ENCODE data around the gene RALGAPA2. TPM values are rescaled to one million over a fixed set of nuclear protein-coding genes. Genes with fewer than 3 reads are reported as not detected.

RALGAPA2 gene
- total and polyA plus RNA-seq, 2 donors (not counting 1 experiment from before 2014, with no cell fraction given) = 1.2 to 7.6 TPM

DNA sequence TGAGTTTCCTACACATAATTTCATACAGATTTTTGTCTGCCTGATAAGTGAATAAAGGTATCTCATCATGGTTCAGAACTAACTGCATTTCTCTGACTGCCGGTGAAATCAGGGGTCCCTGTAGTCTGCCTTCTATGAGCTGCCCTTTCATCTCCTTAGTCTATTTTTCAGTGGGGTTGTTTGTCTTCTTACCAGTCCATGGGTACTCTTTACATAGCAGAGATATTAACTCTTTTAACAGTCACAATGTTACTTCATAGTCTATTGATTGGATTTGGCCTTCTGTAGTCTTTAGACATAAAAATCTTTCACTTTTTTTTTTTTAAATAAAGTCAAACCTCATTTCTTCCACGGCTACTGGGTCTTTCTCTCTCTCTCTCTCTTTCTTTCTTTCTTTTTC is 79.8 kb downstream of the RALGAPA2 start:
- no peaks in the 10 kb centered on the region for H3K9me3 ChIP-seq (ENCODE audit: control insufficient read depth, insufficient read depth, low read depth, low read length)
- no peak overlapping the region for H3K4me3 ChIP-seq (replicated peaks in 1 of 4; ENCODE audit: control extremely low read depth in 1 of 4, insufficient read depth in 1 of 4, low read depth in 3 of 4, low read length in 4 of 4)
- H3K27ac ChIP-seq (ENCODE audit: insufficient read depth, low read length) = no peak overlapping the region
- no peaks in the 10 kb centered on the region for H4K20me1 ChIP-seq (ENCODE audit: control insufficient read depth, extremely low read depth, insufficient read depth, low read length)
- no peak overlapping the region for H3K4me2 ChIP-seq (ENCODE audit: extremely low read depth, insufficient read depth, low read length)
- H3K79me2 ChIP-seq (ENCODE audit: control insufficient read depth, insufficient read depth, low read length) = no peaks in the 10 kb centered on the region
- H3K4me1 ChIP-seq (ENCODE audit: control insufficient read depth, extremely low read depth, insufficient read depth, low read length) = no peaks in the 10 kb centered on the region
- no peak overlapping the region for H2AFZ ChIP-seq (ENCODE audit: low read length)
- no peak for TF ChIP-seq EZH2 (IDR thresholded peaks at IDR 0.05; ENCODE audit: low read length, missing control alignments)
- TF ChIP-seq, protein P1, sequence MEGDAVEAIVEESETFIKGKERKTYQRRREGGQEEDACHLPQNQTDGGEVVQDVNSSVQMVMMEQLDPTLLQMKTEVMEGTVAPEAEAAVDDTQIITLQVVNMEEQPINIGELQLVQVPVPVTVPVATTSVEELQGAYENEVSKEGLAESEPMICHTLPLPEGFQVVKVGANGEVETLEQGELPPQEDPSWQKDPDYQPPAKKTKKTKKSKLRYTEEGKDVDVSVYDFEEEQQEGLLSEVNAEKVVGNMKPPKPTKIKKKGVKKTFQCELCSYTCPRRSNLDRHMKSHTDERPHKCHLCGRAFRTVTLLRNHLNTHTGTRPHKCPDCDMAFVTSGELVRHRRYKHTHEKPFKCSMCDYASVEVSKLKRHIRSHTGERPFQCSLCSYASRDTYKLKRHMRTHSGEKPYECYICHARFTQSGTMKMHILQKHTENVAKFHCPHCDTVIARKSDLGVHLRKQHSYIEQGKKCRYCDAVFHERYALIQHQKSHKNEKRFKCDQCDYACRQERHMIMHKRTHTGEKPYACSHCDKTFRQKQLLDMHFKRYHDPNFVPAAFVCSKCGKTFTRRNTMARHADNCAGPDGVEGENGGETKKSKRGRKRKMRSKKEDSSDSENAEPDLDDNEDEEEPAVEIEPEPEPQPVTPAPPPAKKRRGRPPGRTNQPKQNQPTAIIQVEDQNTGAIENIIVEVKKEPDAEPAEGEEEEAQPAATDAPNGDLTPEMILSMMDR (conservative IDR thresholded peaks at IDR 0.05 in 1 of 2, IDR thresholded peaks at IDR 0.05 in 1 of 2; ENCODE audit: low read depth in 1 of 2, low read length in 2 of 2) = no peak
- DNase-seq (ENCODE audit: low read depth in 2 of 2) = no peak
- no peak overlapping the region for H3K9ac ChIP-seq (ENCODE audit: insufficient read depth, low read length)
- H3K36me3 ChIP-seq (ENCODE audit: control insufficient read depth, insufficient read depth, low read length) = no peaks in the 10 kb centered on the region
- H3K27me3 ChIP-seq (ENCODE audit: control insufficient read depth, insufficient read depth, low read length) = no peaks in the 10 kb centered on the region

DNA sequence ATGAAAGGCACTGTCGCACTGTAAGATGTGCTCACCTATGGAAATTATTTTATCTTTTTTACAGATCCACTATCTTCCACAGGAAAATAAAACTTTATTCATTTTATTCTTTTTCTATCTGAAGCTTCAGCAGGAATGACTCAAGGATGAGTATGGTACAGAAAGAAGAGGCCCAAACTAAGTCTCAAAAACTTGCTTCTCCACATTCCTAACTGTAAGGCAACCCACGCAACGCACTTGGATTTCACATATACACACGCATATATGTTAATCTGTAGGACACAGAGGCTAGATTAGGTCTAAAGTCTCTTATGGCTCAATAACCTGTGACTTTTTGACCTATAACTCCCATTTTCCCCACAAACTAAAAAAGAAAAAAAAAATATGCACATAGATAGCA is 81.9 kb downstream of the RALGAPA2 start:
- H3K27me3 ChIP-seq (ENCODE audit: control insufficient read depth, insufficient read depth, low read length) = no peaks in the 10 kb centered on the region

DNA sequence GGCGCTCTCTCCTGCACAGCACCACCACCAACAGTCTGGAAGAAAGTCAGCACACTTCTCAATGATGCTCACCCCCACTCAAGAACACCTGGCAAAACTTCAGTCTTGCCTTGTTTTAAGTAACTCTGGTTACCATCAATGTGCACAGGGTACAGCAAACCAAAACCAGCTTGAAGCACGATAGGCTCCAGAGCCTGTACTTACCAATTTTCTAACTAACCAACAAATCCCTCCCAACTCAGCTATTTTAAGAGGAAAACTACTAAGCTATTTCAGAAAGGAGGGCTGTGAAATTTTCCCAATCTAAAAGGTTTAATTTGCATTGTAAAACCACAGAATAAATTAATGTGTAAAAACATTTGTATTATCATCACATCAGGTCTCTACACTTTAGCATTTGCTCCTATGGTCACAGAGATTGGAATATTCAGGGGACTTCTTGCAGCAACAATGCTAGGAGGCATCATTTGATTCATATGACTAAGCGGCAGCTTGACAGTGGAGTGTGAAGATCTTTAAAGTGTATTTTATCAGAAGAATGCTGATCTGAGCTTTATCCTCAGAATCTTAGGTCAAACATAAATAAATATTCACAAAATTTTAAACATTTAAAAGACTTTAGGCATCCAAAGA is 82.8 kb downstream of the RALGAPA2 start:
- Histone ChIP-seq H3K4me2 (ENCODE audit: extremely low read depth, insufficient read depth, low read length) (no peak overlapping the region), H3K4me3 (replicated peaks in 1 of 4; ENCODE audit: control extremely low read depth in 1 of 4, insufficient read depth in 1 of 4, low read depth in 3 of 4, low read length in 4 of 4) (no peak overlapping the region), H3K79me2 (ENCODE audit: control insufficient read depth, insufficient read depth, low read length) (no peaks in the 10 kb centered on the region), H4K20me1 (ENCODE audit: control insufficient read depth, extremely low read depth, insufficient read depth, low read length) (no peaks in the 10 kb centered on the region), H3K9me3 (ENCODE audit: control insufficient read depth, insufficient read depth, low read depth, low read length) (no peaks in the 10 kb centered on the region), H3K27ac (ENCODE audit: insufficient read depth, low read length) (no peak overlapping the region), H3K36me3 (ENCODE audit: control insufficient read depth, insufficient read depth, low read length) (no peaks in the 10 kb centered on the region), H3K27me3 (ENCODE audit: control insufficient read depth, insufficient read depth, low read length) (no peaks in the 10 kb centered on the region), H3K9ac (ENCODE audit: insufficient read depth, low read length) (no peak overlapping the region), H2AFZ (ENCODE audit: low read length) (no peak overlapping the region), H3K4me1 (ENCODE audit: control insufficient read depth, extremely low read depth, insufficient read depth, low read length) (no peaks in the 10 kb centered on the region)
- TF ChIP-seq, protein P1 (conservative IDR thresholded peaks at IDR 0.05 in 1 of 2, IDR thresholded peaks at IDR 0.05 in 1 of 2; ENCODE audit: low read depth in 1 of 2, low read length in 2 of 2) = no peak
- no peak for TF ChIP-seq EZH2 (IDR thresholded peaks at IDR 0.05; ENCODE audit: low read length, missing control alignments)
- DNase-seq (ENCODE audit: low read depth in 2 of 2) = no peak

More for the DNA sequence above, 81.9 kb downstream of the RALGAPA2 start:
- H3K4me2 ChIP-seq (ENCODE audit: extremely low read depth, insufficient read depth, low read length) = no peak overlapping the region
- no peak for DNase-seq (ENCODE audit: low read depth in 2 of 2)
- no peak overlapping the region for H3K27ac ChIP-seq (ENCODE audit: insufficient read depth, low read length)
- no peaks in the 10 kb centered on the region for H3K4me1 ChIP-seq (ENCODE audit: control insufficient read depth, extremely low read depth, insufficient read depth, low read length)
- no peaks in the 10 kb centered on the region for H3K9me3 ChIP-seq (ENCODE audit: control insufficient read depth, insufficient read depth, low read depth, low read length)
- H3K4me3 ChIP-seq (replicated peaks in 1 of 4; ENCODE audit: control extremely low read depth in 1 of 4, insufficient read depth in 1 of 4, low read depth in 3 of 4, low read length in 4 of 4) = no peak overlapping the region
- no peak overlapping the region for H3K9ac ChIP-seq (ENCODE audit: insufficient read depth, low read length)
- H2AFZ ChIP-seq (ENCODE audit: low read length) = no peak overlapping the region
- no peak for TF ChIP-seq EZH2 (IDR thresholded peaks at IDR 0.05; ENCODE audit: low read length, missing control alignments)
- TF ChIP-seq, protein P1 (conservative IDR thresholded peaks at IDR 0.05 in 1 of 2, IDR thresholded peaks at IDR 0.05 in 1 of 2; ENCODE audit: low read depth in 1 of 2, low read length in 2 of 2) = no peak
- no peaks in the 10 kb centered on the region for H3K79me2 ChIP-seq (ENCODE audit: control insufficient read depth, insufficient read depth, low read length)
- H3K36me3 ChIP-seq (ENCODE audit: control insufficient read depth, insufficient read depth, low read length) = no peaks in the 10 kb centered on the region
- H4K20me1 ChIP-seq (ENCODE audit: control insufficient read depth, extremely low read depth, insufficient read depth, low read length) = no peaks in the 10 kb centered on the region
